IPS-NIHi7 (cell line): ENCODE measurements around the gene IRX4.
"Not testable (repeated sequence)": the region's sequence is repeated elsewhere in the genome, so short reads cannot be mapped to it uniquely, and the experiment has no call there.

Experiments used
- DNase-seq: peaks from one replicate; pipeline ENCODE4 v3.0.0; 2012; ENCODE audit warnings: mixed read lengths; ENCODE audit errors: extremely low spot score

Gene IRX4

DNA sequence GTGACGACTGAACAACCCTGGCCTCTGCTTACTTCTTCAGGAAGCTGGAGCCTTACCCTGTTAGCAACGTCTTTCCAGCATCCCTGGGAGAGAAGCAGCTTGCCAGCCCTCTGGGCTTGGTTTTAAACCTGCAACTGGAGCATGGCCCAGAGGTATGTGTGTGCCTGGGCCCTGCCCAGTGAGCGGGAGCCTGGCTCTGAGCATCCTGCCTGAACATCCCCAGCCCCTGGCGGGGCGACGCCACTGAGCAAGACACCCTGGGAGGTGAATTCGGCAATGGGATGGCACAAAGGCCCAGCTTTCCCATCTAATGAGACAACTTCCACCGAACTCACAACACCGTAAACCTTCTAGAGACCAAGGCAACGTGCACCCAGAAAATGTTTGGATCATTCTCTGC lies 23.6 kb downstream of the IRX4 start:
- DNase-seq = no peak

DNA sequence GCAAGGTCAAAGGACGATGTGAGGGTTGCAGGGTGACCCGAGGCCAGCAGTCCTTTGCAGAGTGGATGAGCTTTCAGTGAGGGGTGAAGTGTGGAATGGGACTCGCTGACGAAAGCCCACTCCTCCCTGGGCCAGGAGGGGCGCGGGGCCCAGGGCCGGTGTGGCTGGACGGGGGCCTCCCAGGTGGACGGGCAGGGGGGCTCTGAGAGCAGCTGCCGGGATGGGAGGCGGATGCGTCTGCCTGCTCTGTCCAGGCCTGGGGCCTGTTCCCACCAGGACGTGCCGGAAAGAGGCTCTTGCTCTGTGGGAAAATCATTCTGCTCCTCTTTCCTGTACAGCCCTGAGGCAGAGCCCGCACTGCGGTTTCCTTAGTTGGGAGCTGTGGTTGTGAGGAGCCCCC lies 24.3 kb downstream of the IRX4 start:
- DNase-seq = no peak

DNA sequence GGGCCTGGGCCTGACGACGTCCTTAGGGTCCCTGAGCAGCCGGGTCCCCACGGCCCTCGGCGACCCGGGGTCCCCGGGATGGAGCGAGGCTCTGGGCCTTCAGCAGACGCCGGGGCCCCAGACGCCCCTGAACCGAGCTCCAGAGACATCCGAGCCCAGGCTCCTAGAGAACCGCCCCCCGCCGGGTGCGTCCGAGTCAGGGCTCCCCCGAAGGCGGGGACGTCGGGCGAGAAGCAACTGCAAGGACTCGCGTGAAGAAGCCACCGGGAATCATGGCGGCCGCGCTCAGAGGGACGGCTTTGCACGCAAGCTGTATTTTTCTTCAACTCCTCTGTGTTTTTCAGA lies 25.5 kb downstream of the IRX4 start:
- no peak for DNase-seq

DNA sequence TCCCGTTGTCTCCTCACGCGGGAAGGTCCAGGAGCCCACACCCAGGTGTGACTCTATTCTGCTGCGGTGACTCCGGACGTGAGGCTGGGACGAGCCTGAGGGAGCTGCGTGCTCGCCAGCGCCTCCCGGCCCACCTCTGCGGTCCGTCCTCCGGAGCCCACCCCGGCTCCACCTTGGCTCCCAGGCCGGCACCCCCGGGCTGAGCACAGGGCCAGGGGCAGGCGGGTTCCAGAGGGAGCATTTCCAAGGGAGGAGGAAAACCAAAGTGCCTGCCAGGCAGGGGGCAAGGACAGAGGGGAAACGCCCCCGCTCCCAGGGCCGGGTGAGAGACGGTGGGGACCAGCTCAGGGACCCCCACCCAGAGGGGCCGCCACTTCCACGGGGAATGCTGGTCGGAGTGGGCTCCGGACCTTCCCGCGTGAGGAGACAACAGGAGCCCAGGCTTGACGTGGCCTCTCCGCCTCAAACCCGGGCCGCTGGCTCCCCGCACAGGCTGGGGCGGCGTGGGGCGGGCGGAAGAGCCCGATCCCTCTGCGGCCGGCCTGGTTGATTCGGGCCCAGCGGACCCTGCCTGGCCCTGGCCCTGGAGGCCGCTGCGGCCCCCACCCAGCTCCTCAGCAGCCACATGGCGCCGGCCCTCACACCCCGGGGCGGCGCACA lies 26.0 kb downstream of the IRX4 start:
- DNase-seq = no peak

DNA sequence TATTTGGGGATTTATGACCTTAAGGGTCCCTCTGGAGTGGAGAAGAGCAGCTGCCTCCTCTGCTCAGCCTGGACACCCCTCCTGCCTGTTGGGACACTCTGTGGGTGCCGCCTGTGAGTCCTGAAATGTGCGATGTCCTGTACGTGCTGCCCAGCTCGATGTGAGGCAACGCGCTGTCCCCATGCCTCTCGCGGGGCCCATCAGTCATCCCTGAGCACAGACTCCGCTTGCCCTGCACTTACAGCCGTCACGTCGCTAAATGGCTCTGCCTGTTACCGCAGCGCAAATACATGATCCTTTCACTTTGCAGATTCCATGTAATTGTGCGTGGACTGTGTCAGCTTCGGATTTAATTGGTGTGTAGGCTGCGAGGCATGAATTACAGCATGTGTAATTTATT lies 27.1 kb downstream of the IRX4 start:
- no peak for DNase-seq

DNA sequence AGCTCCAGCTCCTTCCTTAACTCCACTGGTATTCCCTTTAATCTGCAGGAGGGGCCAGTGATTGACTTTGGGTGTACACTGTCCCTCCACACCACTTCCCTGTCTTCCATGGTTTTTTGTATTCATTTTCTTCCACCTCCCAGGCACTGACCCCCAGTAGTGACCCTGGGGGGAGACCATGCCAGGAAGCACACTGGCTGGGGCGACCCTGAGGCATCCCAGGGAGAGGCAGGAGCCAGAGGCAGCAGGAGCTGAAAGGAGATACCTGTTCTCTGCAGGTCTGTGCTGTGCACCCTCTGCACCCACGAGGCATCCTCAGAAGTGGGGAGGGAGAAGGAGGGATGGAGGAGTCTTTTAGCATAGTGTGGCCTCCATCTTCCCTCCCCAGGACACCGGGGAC lies 27.6 kb downstream of the IRX4 start:
- DNase-seq = no peak

DNA sequence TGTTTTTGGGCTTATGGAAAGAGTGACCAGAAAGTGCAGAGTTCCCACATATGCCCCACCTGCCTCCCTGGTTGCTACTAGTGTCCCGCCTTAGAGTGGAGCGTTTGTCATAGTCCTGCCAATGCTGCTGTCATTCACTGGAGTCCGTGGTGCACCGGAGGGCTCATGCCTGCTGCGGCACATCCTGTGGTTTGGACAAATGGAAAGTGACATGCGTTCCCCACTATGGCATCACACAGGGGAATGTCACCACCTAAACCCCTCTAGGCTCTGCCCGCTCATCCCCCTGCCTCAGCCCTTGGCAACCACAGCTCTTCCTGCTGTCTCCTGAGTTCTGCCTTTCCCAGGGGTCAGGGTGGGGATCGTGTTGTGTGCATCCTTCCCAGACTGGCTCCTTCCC lies 29.2 kb downstream of the IRX4 start:
- DNase-seq = no peak

DNA sequence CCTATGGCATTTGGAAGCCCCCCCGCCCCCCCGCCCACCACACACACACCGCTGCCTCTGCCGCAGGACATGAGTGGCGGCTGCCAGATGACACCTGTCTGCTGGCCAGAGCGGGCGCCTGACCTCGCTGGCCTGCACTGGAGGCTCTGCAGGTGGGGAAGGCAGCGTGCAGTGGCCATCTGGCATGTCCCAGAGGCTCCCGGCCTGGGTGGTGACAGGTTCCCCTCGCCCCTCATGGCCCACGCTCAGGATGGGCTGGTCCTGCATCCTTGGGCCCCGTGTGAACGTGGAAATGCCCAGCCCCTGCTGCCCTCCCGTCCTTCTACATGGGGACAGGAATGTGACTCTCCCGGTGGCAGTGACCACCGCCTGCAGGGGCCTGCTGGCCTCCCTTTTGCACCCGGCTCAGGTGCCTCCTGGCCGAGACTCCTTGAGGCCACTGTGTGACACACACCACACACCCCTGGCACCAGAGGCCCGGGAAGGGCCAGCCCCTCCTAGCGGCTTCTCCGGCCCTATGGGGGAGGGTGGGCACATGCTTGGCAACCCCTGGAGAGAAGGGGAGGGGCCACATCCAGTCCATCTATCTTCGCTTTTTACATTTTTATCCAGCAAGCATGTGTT lies 30.3 kb downstream of the IRX4 start:
- no peak for DNase-seq

DNA sequence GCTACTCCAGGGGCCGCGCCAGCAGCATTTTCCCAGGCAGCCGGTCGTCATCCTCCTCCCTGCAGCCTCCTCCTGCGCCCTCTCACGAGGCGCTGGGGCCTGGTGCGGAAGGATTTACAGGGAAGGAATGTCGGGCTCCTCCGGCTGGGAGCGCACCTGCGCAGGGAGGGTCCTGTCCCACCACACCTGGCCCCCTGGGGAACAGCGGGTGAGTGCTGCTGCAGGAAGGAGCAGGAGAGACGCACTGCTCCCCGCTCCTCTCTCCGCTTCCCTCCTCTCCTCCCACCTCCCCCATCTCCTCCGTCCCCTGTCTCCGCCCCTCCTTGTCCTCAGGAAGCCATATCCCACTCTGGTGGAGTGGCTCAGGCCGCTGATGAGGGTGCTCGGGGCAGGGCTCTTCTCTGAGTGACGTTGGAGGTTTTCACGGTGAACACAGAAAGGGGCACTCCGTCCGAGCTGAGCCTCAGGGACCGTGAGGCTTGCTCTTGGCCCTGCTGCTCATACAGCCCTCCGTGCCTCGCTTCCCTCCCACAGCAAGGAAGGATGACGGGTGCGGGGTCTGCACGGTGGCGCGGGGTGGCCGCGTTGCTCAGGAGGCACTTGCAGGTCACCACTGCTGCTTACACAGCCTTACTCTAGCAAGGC lies 31.3 kb downstream of the IRX4 start:
- peak; percentile 57 for DNase-seq

DNA sequence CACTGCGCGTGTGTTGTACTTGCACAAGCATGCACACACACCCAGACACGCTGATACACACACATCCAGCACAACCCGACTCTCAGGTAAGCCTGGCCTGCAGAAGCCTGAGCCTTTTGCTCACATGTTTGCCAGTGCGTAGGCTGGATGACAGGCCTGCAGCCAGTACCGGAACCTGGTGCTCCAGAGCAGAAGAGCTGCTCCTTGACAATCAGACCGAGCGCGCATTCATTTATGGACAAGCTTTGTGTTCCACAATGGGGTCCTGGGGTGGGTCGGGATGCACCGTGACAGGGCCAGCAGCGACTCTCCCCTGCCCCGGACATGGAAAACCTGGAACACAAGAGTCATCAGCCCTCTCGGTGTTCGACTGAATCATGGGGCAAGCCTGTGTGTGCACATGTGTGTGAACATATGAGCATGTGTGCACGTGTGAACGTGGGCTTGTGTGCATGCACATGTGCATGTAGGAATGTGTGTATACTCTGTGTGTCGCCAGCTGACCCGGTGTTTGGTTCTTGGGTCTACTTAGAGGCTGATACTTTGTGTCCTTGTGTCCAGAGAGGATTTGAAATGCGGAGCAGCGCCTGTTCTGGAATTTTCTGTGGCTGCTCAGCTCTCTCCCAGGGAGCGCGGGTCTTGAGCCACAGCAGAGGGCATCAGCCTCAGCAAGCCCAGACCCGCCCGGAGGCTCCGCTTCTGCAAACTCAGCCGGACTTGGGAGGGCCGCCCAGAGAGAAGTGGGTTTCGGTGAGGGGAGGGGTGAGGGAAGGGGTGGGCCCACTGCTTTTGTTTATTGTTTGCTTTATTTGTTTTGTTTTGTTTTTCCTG lies 32.2 kb downstream of the IRX4 start:
- DNase-seq = peak; percentile 44

DNA sequence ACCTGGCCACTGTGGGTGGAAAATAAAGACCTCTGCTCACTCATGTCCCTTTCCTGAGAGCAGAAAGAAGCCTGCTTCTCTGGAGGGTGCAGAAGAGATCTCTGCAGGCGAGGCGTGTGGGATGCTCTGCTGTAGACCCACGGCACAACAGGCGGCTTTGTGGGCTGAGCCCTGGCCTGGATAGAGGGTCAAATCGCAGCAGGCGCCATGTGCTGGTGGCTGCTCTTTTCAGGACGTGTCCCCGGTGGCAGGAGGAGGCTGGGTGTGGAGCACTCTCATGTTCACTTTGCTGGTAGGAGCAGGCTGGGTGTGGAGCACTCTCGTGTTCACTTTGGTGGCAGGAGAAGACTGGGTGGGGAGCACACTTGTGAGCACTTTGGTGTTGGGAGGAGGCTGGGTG lies 35.1 kb downstream of the IRX4 start:
- no peak for DNase-seq

DNA sequence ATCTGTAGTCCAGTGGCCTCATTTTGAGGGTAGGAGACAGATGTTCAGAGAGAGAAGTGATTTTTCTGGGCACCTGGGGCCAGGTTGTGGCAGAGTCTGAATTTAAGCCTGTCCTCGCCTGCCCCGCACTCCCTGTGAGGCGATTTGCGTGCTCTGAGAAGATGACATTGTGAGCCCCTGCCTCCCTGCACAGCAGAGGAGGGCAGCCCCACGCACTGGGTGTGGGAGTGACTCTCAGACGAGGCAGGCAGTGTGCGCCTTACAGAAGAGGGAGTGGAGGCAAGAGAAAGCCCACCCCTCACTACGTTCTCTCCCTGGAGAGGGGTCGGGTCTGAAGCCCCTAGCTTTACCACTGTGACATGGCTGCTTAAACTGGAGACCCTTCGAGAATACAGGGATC lies 35.7 kb downstream of the IRX4 start:
- no peak for DNase-seq

DNA sequence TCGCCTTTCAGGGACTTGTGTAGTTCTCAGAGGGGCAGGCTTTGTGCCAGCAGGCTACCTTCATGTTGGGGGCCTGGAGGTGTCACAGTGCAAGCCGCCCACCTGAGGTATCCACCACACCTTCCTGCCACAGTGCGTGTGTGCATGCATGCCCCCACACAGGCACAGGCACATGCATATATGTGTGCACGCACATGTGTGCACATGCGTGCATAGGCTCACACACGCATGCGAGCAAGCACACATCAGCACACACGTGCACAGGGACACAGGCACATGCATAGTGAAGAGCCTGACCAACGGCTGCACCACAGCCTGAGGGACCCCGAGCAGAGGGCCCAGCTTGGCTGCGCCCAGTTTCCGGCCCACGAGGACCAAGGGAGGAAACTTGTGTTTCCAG lies 36.1 kb downstream of the IRX4 start:
- no peak for DNase-seq

DNA sequence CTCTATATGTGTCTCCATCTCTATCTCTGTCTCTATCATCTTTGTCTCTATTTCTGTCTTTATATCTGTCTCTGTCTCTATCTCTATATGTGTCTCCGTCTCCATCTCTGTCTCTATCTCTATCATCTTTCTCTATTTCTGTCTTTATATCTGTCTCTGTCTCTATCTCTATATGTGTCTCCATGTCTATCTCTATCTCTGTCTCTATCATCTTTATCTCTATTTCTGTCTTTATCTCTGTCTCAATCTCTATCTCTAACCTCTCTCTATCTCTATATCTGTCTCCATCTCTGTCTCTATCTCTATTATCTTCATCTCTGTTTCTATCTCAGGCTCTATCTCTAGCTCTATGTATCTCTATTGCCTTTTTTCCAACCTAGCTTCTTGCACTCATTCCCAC lies 37.0 kb downstream of the IRX4 start:
- no peak for DNase-seq

DNA sequence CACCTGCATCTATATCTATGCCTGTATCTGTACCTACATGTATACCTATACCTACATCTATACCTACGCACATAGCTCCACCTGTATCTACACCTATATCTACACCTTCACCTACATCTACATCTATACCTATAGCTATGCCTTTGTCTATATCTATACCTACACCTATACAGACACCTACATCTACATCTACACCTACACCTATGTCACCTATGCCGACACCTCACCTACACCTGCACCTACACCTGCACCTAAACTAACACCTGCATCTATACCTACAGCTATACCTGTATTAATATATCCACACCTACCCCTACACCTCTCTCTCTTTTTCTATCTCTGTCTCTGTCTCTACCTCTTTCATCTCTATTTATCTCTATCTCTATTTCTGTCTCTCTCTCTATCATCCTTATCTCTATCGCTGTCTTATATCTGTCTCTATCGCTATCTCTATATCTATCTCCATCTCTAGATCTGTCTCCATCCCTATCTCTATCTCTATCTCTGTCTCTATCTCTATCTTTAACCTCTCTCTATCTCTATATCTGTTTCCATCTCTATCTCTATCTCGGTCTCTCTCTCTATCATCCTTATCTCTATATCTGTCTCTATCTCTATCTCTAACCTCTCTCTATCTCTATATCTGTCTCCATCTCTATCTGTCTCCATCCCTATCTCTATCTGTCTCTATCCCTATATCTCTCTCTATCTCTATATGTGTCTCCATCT lies 37.9 kb downstream of the IRX4 start:
- DNase-seq = no peak

DNA sequence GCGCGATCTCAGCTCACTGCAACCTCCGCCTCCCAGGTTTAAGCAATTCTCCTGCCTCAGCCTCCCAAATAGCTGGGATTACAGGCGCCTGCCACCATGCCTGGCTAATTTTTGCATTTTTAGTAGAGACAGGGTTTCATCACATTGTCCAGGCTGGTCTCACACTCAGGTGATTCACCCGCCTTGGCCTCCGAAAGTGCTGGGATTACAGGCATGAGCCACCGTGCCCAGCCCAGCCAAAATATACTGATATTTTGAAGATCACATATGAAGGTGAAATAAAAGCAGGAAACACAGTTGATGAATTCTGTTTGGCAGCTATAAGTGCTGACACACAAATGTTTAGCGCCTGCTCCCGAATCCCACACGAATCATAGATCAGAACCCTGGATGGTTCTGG lies 39.0 kb downstream of the IRX4 start:
- not testable (repeated sequence) for DNase-seq

DNA sequence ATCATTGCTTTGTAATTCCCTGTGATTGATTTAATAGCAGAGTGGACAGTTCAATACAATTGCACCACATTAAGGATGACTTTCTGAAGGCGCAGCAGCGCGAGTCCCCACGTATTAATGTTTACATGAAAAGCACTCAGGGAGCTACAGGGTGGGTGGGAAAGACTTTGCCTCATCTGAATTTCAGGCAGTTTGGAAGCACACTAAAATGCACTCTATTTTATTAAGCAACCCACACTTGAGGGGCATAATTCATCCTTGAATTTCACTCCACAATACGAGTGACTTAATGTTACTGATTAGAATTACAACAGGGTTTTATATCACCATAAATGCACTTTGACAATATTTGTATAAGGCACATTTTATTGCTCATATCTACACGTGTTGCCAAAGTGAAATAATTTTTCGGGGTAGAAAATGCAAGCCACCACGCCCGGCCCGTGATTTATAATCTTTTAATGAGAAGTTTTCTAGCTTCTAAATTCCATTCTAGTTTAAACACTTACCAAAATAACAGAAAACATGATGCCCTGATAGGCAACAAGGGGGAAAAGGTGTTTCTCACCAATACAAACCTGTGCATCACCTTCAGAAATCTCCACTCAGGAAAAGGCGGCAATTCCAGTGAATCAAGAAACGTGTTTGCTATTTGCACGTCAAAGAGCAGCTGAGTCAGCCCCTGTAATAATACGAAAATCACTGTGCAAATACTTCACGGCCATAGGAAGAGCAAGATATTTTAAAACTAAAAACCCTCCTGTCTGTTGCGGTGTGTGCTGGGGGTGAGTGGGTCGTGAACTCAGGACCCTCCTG lies 40.5 kb downstream of the IRX4 start:
- no peak for DNase-seq

DNA sequence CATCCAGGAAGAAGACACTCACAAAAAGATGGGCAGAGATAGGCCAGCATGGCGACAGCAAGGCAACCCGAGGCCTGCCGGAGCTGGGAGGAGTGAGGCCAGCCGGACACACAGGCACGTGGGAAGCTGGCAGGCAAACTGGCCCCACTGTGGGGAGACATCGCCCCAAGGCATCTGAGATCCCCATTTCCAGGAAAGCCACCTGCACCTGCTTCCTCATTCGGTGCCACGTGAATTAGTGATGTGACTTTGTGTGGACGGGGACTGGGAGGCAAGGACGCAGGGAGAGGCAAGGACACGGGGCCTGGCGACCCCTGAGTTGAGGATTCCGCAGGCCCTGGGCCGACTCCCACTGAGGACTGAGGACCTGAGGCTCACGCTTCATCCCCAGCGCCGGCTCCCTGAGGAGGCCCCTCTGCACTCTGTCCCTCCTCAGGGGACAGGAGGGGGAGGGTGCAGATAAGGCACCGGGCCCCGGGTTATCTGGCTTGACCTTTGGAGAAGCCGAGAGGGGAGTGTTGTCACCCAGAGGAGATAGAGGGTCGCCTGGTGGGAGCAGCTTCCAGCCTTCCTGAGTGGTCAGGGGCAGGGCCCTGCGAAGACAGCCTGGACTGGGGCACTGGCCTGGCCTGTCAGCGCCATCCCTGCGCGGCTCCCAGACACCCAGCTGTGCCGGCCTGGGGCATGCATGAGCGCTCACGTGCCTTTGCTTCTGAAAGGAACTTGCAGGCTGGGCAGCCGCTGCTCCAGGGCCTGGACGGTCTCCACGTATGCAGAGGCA lies 41.8 kb downstream of the IRX4 start:
- DNase-seq = peak; percentile 46

DNA sequence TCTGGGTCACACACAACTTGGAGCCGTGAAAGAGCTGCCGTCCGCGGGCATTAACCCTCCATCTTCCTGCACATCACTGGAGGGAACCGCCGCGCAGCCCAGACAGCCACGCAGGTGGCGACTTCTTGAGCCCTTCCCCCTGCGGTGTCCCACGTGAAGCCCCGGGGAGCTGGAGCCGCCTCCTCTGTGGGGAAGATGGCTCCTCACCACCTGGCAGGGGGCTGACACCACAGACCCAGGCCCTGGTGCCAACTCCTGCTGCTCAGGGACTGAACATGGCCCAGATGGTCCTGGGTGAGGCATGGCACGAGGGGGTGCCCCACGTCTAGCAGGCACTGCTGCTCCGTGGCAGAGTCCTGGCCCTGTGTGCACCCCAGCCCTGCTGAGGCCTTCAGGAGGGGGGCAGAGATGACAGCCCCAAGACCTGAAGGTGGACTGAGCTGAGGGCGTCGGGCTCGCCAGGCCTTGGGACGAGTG lies 42.6 kb downstream of the IRX4 start:
- DNase-seq = no peak

DNA sequence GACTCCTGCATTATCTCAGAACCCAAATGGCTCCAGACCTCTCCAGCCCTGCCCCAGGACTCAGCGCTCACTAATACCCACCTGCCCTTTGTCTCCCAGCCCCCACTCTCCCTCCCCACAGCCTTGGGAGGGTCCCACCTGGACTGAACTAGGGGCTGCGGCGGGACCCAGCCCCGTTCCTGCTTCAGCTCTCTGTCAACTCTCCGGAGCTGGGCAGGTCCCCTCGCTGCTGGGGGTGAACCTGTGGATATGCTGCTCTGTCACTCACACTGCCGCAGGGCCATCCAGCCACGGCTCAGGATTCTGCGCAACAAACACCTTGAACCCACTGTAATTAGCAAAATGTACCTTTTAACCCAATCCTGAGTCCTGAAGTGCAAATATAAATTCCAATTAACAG lies 44.7 kb downstream of the IRX4 start:
- no peak for DNase-seq
